D721Med (cell line): ENCODE data around the gene IFI27.

Experiments
- DNase-seq: peaks from one replicate; pipeline ENCODE4 v3.0.0; 2011; ENCODE audit warnings: low spot score; ENCODE audit not compliant: insufficient read length
- FAIRE-seq: peaks from 2 replicates; lab custom pipeline; 2011; peaks lifted over from hg19 to GRCh38; lab: Jason Lieb, UNC
- TF ChIP-seq, protein P1 (sequence below): IDR thresholded peaks from 2 replicates; pipeline ENCODE4 v1.5.1; 2012; ENCODE audit warnings: mild to moderate bottlenecking, control low read depth; ENCODE audit not compliant: insufficient read depth; ENCODE audit errors: missing control alignments

IFI27 gene

DNA sequence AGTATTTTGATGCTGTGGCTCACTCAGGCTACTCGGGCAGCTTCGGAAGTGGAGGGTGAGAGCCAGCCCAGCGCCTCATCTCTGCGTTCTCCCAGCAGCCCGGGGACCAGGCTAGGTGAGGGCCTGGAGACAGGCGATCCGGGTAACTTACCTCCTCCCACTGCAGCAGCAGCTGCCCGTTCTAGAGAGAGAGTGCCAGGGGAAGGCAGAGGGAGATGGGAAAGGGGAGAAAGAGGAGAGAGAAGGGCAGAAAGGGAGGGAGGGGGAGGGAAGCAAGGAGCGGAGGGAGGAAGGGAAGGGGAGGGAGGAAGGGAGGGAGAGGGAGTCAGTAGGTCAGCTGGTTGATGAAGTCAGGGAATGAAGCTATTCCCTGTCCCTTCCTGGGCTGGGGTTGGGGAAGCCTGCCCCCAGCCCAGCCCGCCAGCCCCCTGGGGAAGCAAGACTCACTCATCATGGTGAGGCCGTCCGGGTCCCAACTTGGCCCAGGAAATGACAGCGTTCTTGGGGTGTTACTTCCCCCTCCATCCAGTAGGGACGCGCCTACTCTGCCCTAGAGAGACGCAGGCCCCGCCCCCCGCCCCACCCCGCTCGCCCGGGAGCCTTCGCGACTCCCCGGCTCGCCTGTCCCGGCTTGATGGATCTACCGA, 18.7 kb downstream of the IFI27 start, which contains the start of gene IFI27L2:
Gene IFI27L2, minus strand, starts transcription at position 494 of the 647 bp plus-strand sequence. Its CDS starts 40 bp downstream, at position 454.
- FAIRE-seq = no peak
- DNase-seq = peak; percentile 75
- TF ChIP-seq, protein P1, sequence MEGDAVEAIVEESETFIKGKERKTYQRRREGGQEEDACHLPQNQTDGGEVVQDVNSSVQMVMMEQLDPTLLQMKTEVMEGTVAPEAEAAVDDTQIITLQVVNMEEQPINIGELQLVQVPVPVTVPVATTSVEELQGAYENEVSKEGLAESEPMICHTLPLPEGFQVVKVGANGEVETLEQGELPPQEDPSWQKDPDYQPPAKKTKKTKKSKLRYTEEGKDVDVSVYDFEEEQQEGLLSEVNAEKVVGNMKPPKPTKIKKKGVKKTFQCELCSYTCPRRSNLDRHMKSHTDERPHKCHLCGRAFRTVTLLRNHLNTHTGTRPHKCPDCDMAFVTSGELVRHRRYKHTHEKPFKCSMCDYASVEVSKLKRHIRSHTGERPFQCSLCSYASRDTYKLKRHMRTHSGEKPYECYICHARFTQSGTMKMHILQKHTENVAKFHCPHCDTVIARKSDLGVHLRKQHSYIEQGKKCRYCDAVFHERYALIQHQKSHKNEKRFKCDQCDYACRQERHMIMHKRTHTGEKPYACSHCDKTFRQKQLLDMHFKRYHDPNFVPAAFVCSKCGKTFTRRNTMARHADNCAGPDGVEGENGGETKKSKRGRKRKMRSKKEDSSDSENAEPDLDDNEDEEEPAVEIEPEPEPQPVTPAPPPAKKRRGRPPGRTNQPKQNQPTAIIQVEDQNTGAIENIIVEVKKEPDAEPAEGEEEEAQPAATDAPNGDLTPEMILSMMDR = no peak

DNA sequence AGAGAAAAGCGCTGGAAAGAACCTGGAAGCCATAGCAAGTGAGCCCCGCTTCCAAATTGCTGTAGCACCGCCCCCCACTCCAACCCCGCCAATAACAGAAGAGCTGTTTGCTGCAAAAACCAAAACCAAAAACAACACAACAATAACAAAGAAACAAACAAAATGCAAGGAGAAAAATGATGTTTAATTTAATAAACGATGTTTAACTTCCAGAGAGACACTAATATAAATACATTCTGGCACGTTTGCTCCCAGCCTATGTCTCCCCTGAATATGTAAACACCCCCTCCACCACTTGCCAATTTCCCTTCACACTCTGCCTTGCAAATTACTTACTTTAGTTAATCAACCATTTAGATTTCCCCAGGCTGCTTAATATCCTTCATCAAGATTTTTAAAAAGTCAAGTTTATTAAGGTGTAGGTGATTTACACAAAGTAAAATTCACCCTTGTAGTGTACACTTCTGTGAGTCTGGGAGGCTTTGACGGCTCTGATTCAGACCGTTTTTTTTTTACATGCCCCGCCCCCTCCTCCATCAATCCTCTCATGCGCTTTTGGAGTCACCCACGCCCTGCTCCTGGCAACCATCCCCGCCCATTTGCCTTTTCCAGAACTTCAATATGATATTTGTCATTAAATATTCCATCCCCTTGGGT, 19.4 kb downstream of the IFI27 start:
- FAIRE-seq (no peak), DNase-seq (no peak)
- TF ChIP-seq, protein P1 = no peak

DNA sequence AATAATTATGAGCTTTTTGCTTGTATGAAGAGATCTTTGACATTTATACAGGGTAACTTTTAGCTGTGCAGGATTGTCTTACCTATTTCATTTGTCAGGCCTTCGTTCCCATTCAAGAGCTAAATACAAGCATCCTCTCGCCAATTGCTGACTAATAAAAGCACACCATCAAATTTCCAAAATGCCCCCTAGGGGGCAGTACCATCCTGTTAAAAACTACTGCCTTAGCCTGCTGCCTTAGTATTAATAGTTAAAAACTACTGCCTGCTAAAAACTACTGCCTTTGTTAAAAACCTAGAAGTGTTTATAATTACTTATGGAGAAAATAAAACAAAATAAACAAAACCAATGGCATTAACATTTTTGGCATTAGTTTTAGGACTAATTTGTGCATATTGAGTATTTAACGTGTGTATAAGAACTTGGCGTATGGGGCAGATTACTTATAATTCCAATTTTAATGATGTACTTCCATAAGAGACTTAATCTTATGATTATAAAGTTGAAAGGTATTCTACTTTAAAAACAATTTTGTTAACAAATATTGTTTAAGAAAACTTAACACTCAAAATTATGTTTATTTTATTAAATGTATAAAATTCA, 21.9 kb downstream of the IFI27 start:
- DNase-seq (no peak), FAIRE-seq (peak; percentile 89)
- TF ChIP-seq, protein P1 = peak; percentile 73

DNA sequence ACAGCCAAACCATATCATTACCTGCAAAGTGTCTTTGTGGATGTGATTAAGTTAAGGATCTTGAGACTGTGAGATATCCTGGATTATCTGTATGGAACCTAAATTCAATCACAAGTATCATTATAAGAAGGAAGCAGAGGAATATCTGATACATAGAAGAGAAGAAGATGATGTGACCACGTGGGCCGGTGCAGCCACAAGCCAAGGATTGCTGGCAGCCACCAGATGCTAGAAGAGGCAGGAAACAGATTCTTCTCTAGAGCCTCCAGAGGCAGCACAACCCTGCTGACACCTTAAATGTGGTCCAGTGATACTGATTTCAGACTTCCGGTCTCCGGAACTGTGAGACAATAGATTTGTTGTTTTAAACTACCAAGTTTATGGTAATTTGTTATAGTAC, 24.9 kb downstream of the IFI27 start:
- TF ChIP-seq, protein P1 = no peak
- DNase-seq (no peak), FAIRE-seq (no peak)

DNA sequence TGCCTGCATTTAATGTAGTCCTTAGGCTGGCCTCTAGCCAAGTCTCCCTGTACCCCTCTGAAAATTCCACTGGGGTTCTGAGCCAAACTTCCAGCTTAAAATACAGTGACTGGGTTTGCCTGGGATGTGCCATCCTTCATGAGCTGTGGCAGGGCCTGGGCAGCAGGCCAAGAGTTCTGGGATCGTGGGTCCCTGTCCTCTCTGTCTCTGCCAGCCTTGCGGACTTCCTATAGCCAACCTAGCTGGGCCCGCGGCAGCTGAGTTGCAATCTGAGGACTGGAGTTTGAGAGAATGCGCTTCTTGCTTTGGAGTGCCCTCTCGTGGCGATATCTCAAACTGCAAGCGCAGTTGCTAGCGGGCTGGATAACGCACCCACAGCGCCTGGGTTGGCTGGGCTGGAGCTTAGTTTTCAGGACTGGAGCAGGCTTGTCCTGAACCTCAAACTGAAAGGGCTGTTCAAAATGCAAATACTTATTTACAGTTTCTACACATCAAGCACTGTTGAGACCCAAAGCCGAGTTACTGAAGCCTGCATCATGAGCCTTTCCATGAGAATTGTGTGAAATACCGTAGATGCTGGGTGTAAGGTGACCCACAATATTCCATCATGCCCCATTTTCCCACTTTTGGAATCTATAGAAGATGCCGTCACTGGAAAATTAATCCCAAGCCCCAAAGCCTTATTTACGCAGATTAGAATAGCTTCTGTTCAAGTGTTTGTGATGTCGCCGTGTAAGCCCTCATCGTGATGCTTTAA, 26.2 kb downstream of the IFI27 start:
- TF ChIP-seq, protein P1 = peak; percentile 99

DNA sequence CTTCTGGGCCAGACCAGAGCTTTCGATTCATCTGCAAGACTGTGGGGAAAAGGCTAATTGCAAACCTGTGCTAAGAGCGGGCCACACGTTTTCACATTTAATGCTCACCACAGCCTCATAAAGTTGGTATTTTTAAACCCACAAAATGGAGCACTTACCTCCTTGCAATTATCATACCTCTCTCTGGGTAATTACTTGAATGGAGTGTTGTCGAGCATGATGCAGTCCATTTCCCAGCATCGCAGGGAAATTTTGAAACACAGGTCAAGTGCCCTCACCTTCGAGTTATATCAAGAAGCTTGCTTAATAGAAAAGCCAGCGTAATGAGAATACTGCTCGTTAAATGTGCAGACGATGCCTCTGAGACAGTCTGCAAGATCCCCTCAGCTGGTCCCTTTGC, 27.7 kb downstream of the IFI27 start:
- DNase-seq (no peak), FAIRE-seq (no peak)
- TF ChIP-seq, protein P1 = no peak

More for the DNA sequence above, 26.2 kb downstream of the IFI27 start:
- DNase-seq (peak; percentile 33), FAIRE-seq (peak; percentile 21)
